Naive thymus-derived CD4-positive, alpha-beta T cell (primary cell): ENCODE results near the gene IQCN. TPM values are rescaled to one million over a fixed set of nuclear protein-coding genes. Genes with fewer than 3 reads are reported as not detected.

ENCODE experiments used
- ATAC-seq: fragments of 150-1000 bp; cut with Tn5 transposase; 2 replicates; pipeline ENCODE4 v1.10.0; 2021; ENCODE audit warnings: mild to moderate bottlenecking, moderate library complexity
- CTCF ChIA-PET: fragments of 350-600 bp; sonication (Branson Sonifier 250); formaldehyde crosslinking; loops from one replicate; lab custom pipeline; 2021; ENCODE audit warnings: antibody characterized with exemption; lab: Charles Lee
- POLR2A ChIA-PET: fragments of 350-600 bp; sonication (Branson Sonifier 250); formaldehyde crosslinking; loops from one replicate; lab custom pipeline; 2021; ENCODE audit warnings: antibody characterized with exemption, inconsistent platforms; lab: Charles Lee
- DNase-seq, 9 donors: peaks; one replicate each; pipeline versions ENCODE4 v3.0.0 to v3.0.0-alpha.2; 2020 to 2022; ENCODE audit warnings: mixed read lengths in 1 of 9
- H3K27ac ChIP-seq: one replicate; pipeline ENCODE4 v1.7.0; 2013; ENCODE audit warnings: mild to moderate bottlenecking, low read depth, low read length, moderate library complexity
- H3K27me3 ChIP-seq, 2 donors: one replicate each; pipeline ENCODE4 v1.7.0; 2013; ENCODE audit warnings: low read length in 2 of 2, mild to moderate bottlenecking in 2 of 2, moderate library complexity in 2 of 2; ENCODE audit not compliant: control insufficient read depth in 2 of 2, insufficient read depth in 2 of 2
- H3K36me3 ChIP-seq, 3 experiments: 1 replicate in 2 of 3; 2 replicates in 1 of 3; pipeline ENCODE4 v1.7.0; 2013; ENCODE audit warnings: low read length in 3 of 3, mild to moderate bottlenecking in 3 of 3, moderate library complexity in 1 of 3; ENCODE audit not compliant: insufficient read depth in 3 of 3, control insufficient read depth in 2 of 3
- H3K4me1 ChIP-seq, 2 donors: one replicate each; pipeline ENCODE4 v1.7.0; 2013; ENCODE audit warnings: low read length in 2 of 2, mild to moderate bottlenecking in 2 of 2, moderate library complexity in 1 of 2; ENCODE audit not compliant: control insufficient read depth in 2 of 2, insufficient read depth in 2 of 2
- H3K4me3 ChIP-seq: 2 replicates; pipeline ENCODE4 v1.7.0; 2013; ENCODE audit warnings: mild to moderate bottlenecking, low read length
- H3K9me3 ChIP-seq, 3 experiments: 1 replicate in 2 of 3; 2 replicates in 1 of 3; pipeline ENCODE4 v1.7.0; 2013; ENCODE audit warnings: low read length in 3 of 3; ENCODE audit not compliant: control insufficient read depth in 2 of 3
- H3K27ac Mint-ChIP-seq, 9 donors: one replicate each; pipeline ENCODE4 v1.8.0; 2020 to 2022; ENCODE audit warnings: mixed read lengths in 9 of 9, mild to moderate bottlenecking in 8 of 9, moderate library complexity in 5 of 9, inconsistent platforms in 2 of 9
- H3K27me3 Mint-ChIP-seq, 5 donors: one replicate each; pipeline ENCODE4 v1.8.0; 2021 to 2022; ENCODE audit warnings: mixed read lengths in 5 of 5, mild to moderate bottlenecking in 1 of 5
- H3K36me3 Mint-ChIP-seq, 5 donors: one replicate each; pipeline ENCODE4 v1.8.0; 2020 to 2022; ENCODE audit warnings: mixed read lengths in 5 of 5, mild to moderate bottlenecking in 3 of 5, inconsistent platforms in 1 of 5
- H3K4me1 Mint-ChIP-seq, 7 donors: one replicate each; pipeline ENCODE4 v1.8.0; 2020 to 2022; ENCODE audit warnings: mixed read lengths in 7 of 7, mild to moderate bottlenecking in 3 of 7, inconsistent platforms in 1 of 7
- H3K4me3 Mint-ChIP-seq, 10 donors: one replicate each; pipeline ENCODE4 v1.8.0; 2020 to 2022; ENCODE audit warnings: mild to moderate bottlenecking in 10 of 10, mixed read lengths in 10 of 10, moderate library complexity in 6 of 10, inconsistent platforms in 2 of 10
- H3K9me3 Mint-ChIP-seq, 11 donors: one replicate each; pipeline ENCODE4 v1.8.0; 2020 to 2022; ENCODE audit warnings: mixed read lengths in 11 of 11, mild to moderate bottlenecking in 4 of 11, inconsistent platforms in 1 of 11, moderate library complexity in 1 of 11
- intact Hi-C, 2 donors: fragments of 100-400 bp; cut with micrococcal nuclease; formaldehyde crosslinking; loops; one replicate each; pipeline ENCODE4 v1.15.1; 2023
- microRNA-seq: library from miRNA; unstranded; fragments of <30 nt; microRNA quantifications from one replicate; pipeline ENCODE4 v1.2.0, GENCODE V29; 2022; ENCODE audit warnings: borderline microRNAs expressed
- polyA plus RNA-seq, 2 donors: library from polyadenylated mRNA; unstranded; fragments of 300-500 nt; fragmentation: Illumina TruSeq; gene quantifications; one replicate each; pipeline ENCODE4 v1.2.3, GENCODE V29; 2021
- total RNA-seq, 6 experiments: library from RNA in 5 of 6; stranded (reverse) in 5 of 6; gene quantifications; 1 replicate in 5 of 6; 2 replicates in 1 of 6; pipeline ENCODE4 v1.2.3 and lab custom pipeline; 2021 to 2026

Gene IQCN
- total and polyA plus RNA-seq, 7 experiments from 2014 or later, result 0.19 to 28.3 (median 6.5) TPM

DNA sequence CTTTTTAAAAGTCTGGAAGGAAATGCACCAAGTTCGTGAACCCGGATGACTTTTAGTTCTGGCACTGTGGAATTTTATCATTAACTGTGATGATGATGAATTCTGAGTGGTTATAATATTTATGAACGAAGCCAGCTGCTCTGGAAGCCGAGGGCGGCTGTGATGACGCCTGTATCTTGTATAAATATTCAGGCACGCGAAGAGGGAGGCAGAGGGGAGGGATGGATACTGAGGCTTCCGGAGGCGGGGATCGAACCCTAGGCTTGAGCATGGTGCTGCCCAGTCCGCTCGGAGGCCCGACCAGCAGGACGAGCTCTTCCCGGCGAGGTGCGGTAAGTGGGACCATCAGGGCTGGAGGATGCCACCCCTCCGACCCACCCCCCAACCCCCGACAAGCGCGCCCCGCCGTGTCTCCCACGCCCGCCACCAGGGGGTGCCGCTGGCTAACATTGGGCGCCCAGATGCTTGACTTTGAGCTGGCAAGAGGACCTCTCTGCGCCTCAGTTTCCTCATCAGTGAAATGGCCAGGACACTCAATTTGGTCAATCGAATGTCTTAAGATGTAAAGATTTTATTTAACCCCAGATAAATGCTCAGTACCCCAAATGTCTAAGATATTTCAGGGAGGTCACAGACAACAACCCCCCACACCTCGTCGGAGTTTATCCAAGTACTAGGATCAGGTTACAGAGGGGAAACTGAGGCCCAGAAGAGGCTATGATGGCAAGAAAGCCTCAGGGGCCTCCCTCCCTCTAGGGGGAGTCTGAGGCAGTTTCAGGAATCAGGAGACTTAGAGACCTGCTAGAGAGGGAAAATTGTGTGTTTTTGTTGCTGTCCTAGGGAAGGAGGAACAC lies 65.9 kb downstream of the IQCN start:
- H3K27me3 Mint-ChIP-seq, result peaks cover 0 to 16% (median 11%) of the 10 kb centered on the region in 5 donors

More for the DNA sequence above, 65.9 kb downstream of the IQCN start:
- intact Hi-C loops, result loop anchor here (1.0 to 2.0 kb wide), 4 partner anchors 43 to 202 kb away; no protein-coding TSS in a partner anchor
- ChIA-PET CTCF (interaction anchor here (0.7 to 8.2 kb wide), 2 partner anchors 44 to 110 kb away, joined by 5 to 95 read pairs; a partner anchor contains a TSS), POLR2A (interaction anchor here (0.6 kb wide), 1 partner anchor 254 kb away, joined by 3 read pairs; no protein-coding TSS in a partner anchor)
- H3K36me3 Mint-ChIP-seq, result no peaks in the 10 kb centered on the region
- ATAC-seq (no peak), DNase-seq (peak in 7 of 9 donors; percentile 25 to 72 (median 50))
- Histone ChIP-seq H3K27ac (no peak overlapping the region), H3K27me3 (no peaks in the 10 kb centered on the region), H3K36me3 (no peaks in the 10 kb centered on the region), H3K9me3 (no peaks in the 10 kb centered on the region), H3K4me1 (peaks cover 10 to 12% of the 10 kb centered on the region in 2 donors), H3K4me3 (no peak overlapping the region)
- H3K4me1 Mint-ChIP-seq, result peaks cover 0 to 9% (median 6%) of the 10 kb centered on the region in 7 donors
- no peaks in the 10 kb centered on the region for H3K9me3 Mint-ChIP-seq
- no peak overlapping the region for H3K27ac Mint-ChIP-seq
- no peak overlapping the region for H3K4me3 Mint-ChIP-seq

Small RNA genes within 50 kb of the gene (microRNA-seq; reads per million reads assigned to microRNA genes)
- gene MIR3188, result not detected

Other genes starting within 250 kb of the IQCN start
- gene IL12RB1, start 187.5 kb downstream of the IQCN start, total RNA-seq, result 100 to 1,000 TPM in 1 of 5 experiments, 10 to 100 TPM in 4; 17.7 to 110 (median 25.0) TPM
- gene IL12RB1, start 187.5 kb downstream of the IQCN start, polyA plus RNA-seq, result 10 to 100 TPM; 17.6 to 24.1 TPM
- 10 to 100 TPM; 36.0 to 58.7 (median 50.6) TPM for gene MAST3, start 176.7 kb downstream of the IQCN start, total RNA-seq
- 10 to 100 TPM; 10.2 to 20.3 TPM for gene MAST3, start 176.7 kb downstream of the IQCN start, polyA plus RNA-seq
- 10 to 100 TPM; 12.3 to 24.6 (median 16.4) TPM for gene PIK3R2, start 121.3 kb downstream of the IQCN start, total RNA-seq
- 1 to 10 TPM; 2.2 to 5.1 TPM for gene PIK3R2, start 121.3 kb downstream of the IQCN start, polyA plus RNA-seq
- gene IFI30, start 100.6 kb downstream of the IQCN start, total RNA-seq, result 100 to 1,000 TPM in 2 of 5 experiments, 10 to 100 TPM in 3; 51.3 to 514 (median 59.5) TPM
- gene IFI30, start 100.6 kb downstream of the IQCN start, polyA plus RNA-seq, result 1 to 10 TPM; 6.7 to 7.6 TPM
- gene MPV17L2, start 81.2 kb downstream of the IQCN start, total RNA-seq, result 1 to 10 TPM; 4.8 to 9.4 (median 6.7) TPM
- gene MPV17L2, start 81.2 kb downstream of the IQCN start, polyA plus RNA-seq, result 10 to 100 TPM in 1 of 2 donors, 1 to 10 TPM in 1; 7.0 to 15.5 TPM
- 10 to 100 TPM in 2 of 5 experiments, 1 to 10 TPM in 3; 5.7 to 16.7 (median 8.8) TPM for gene RAB3A, start 70.4 kb downstream of the IQCN start, total RNA-seq
- 1 to 10 TPM; 1.9 to 3.3 TPM for gene RAB3A, start 70.4 kb downstream of the IQCN start, polyA plus RNA-seq
- not detected for gene PDE4C, start 48.0 kb downstream of the IQCN start, total RNA-seq
- gene PDE4C, start 48.0 kb downstream of the IQCN start, polyA plus RNA-seq, result not detected
- 1,000 to 10,000 TPM in 2 of 5 experiments, 100 to 1,000 TPM in 3; 196 to 1,360 (median 279) TPM for gene JUND, start 7.2 kb upstream of the IQCN start, total RNA-seq
- gene JUND, start 7.2 kb upstream of the IQCN start, polyA plus RNA-seq, result 10 to 100 TPM; 29.0 to 67.3 TPM
- 100 to 1,000 TPM in 1 of 5 experiments, 10 to 100 TPM in 4; 45.3 to 131 (median 56.2) TPM for gene LSM4, start 48.6 kb upstream of the IQCN start, total RNA-seq
- 100 to 1,000 TPM; 123 to 163 TPM for gene LSM4, start 48.6 kb upstream of the IQCN start, polyA plus RNA-seq
- 10 to 100 TPM; 26.6 to 57.1 (median 43.8) TPM for gene PGPEP1, start 66.1 kb upstream of the IQCN start, total RNA-seq
- gene PGPEP1, start 66.1 kb upstream of the IQCN start, polyA plus RNA-seq, result 10 to 100 TPM in 1 of 2 donors, 1 to 10 TPM in 1; 9.4 to 11.1 TPM
- gene GDF15, start 111.7 kb upstream of the IQCN start, total RNA-seq, result under 1 TPM in 4 of 5 experiments, not detected in 1; 0.32 to 0.73 (median 0.58) TPM
- not detected for gene GDF15, start 111.7 kb upstream of the IQCN start, polyA plus RNA-seq
- gene LRRC25, start 123.2 kb upstream of the IQCN start, total RNA-seq, result 10 to 100 TPM in 1 of 5 experiments, 1 to 10 TPM in 2, under 1 TPM in 2; 0.15 to 68.6 (median 1.2) TPM
- gene LRRC25, start 123.2 kb upstream of the IQCN start, polyA plus RNA-seq, result under 1 TPM; 0.20 to 0.44 TPM
- 100 to 1,000 TPM in 1 of 5 experiments, 10 to 100 TPM in 4; 27.0 to 185 (median 40.7) TPM for gene SSBP4, start 144.9 kb upstream of the IQCN start, total RNA-seq
- gene SSBP4, start 144.9 kb upstream of the IQCN start, polyA plus RNA-seq, result 10 to 100 TPM; 33.5 to 42.8 TPM
- 10 to 100 TPM in 4 of 5 experiments, 1 to 10 TPM in 1; 9.5 to 42.5 (median 42.0) TPM for gene ISYNA1, start 163.7 kb upstream of the IQCN start, total RNA-seq
- gene ISYNA1, start 163.7 kb upstream of the IQCN start, polyA plus RNA-seq, result 10 to 100 TPM; 21.9 to 29.0 TPM
- gene ELL, start 247.6 kb upstream of the IQCN start, total RNA-seq, result 10 to 100 TPM; 18.9 to 70.4 (median 25.0) TPM
- 10 to 100 TPM in 1 of 2 donors, 1 to 10 TPM in 1; 8.9 to 12.6 TPM for gene ELL, start 247.6 kb upstream of the IQCN start, polyA plus RNA-seq